ENCODE measurements around the gene INO80E.
"Not testable (repeated sequence)": the region's sequence is repeated elsewhere in the genome, so short reads cannot be mapped to it uniquely, and the experiment has no call there.

The INO80E gene, protein sequence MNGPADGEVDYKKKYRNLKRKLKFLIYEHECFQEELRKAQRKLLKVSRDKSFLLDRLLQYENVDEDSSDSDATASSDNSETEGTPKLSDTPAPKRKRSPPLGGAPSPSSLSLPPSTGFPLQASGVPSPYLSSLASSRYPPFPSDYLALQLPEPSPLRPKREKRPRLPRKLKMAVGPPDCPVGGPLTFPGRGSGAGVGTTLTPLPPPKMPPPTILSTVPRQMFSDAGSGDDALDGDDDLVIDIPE

DNA sequence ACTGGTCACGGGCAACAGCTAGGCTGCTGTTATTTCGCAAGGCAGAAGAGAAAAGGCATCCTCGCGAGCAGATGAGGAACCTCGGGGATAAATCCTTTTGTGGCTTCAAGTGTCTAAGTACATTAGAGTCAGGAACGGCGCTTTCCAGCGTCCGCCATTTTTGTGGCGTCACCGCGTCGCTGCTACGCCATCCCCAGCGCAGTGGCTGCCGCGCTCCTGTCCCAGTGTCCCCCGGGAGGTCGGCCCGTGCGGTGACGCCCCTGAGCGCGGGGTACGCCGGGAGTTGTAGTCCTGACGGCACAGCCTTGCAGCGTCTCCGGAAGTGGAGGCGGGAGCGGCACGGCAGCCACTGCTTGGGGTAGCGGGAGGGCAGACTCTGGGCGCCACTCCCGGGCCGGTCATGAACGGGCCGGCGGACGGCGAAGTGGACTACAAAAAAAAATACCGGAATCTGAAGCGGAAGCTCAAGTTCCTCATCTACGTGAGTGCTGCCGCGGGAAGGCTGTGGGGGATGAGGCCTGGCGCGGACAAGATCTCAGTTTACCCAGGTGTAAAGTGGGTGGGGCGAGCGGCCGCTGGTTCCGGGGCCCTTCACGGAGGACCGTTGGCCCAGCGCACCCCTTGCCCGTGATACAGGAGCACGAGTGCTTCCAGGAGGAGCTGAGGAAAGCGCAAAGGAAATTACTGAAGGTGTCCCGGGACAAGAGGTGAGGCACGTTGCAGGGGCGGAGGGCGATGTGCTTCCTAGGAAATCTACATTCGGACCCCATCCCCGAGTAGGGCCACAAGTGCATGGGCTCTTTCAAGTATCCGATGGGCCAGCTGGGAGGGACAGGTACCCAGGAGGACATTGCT, at the start of gene INO80E:
Gene INO80E (plus strand): TSS at position 331 of the 855 bp plus-strand sequence. CDS start 70 bp downstream, at position 401.
- peak; percentile 96 for DNase-seq

DNA sequence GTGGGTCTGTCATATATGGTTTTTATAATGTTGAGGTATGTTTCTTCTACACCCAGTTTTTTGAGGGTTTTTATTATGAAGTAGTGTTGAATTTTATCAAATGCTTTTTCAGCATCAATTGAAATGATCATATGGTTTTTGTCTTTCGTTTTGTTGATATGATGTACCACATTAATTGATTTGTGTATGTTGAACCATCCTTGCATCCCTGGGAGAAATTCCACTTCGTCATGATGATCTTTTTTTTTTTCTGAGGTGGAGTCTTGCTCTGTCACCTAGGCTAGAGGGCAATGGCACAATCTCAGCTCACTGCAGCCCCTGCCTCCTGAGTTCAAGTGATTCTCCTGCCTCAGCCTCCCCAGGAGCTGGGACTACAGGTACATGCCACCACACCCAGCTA, 48.1 kb upstream of the INO80E start:
- DNase-seq, result no peak

DNA sequence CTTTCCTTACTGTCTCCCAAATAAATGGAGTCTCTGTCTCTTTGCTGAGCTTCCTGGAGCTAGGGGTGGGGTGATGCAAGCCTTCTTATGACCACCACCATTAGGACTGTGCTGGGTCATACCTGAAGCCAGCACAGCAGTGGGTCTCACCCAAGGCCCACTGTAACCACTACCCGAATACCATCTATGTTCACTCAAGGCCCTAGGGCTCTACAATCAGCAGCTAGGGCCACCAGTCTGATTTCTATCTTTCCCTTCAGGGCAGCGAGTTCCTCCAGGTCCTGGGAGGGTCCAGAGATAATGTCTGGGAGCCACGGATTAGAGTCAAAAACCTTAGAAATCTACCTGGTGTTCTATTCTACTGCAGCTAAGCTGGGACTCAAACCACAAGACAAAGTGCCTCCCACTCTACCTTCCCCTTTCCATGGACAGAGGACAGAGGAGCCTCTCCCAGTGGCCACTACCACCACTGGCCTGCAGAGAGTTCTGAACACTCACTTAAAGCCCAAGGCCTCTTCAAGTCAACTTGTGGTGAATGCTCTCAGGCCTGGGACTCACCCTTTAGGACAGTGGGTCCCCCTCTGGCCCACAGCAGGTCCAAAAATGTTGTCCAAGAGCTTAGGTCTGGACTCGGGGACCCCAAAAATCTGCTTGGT, 45.1 kb upstream of the INO80E start:
- no peak for DNase-seq

DNA sequence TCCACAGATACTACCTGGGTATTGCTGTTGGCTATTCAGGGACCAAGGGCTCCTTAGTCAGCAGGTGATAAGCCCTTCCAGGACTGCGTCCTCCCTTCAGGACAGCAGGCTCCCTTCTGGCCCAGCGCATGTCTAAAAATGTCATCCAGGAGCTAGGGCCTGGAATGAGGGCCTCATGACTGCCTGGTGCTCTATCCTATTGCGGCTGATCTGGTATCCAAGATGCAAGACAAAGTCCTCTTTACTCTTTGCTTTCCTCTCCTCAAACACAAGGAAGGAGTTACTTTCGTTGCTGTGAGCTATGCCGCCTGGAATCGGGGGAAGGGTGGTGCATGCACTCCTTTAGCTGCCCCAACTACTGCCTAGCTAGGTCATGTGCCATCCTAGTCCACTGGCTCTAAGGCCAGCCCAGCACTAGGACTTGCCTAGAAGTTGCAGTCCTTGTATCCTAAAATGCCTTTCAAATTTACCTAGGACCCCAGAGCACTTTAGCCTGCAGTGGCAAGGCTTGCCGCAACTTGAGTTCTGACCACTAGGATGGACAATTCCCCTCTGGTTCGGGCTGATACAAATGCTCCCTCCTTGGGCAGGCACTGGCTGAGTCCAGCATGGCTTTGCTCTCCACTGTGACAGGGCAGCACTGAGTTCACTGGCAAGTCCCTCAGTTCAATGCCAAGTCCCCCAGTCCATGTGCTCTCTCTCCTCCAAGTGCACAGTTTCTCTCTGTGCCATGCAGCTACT, 44.2 kb upstream of the INO80E start:
- no peak for DNase-seq

DNA sequence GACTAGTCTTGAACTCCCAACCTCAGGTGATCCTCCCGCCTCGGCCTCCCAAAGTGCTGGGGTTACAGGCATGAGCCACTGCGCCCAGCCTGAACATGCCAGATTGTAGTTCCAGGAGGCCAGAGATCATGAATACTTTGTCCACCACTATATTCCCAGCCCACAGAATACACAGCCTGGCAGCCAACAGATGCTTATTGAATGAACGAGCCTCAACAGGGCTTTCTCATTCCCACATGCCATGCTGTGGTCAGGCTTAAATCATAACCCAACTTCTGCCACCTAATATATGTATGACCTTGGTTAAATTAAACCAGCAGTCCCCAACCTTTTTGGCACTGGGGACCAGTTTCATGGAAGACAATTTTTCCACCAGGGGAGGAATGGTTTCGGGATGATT, 37.3 kb upstream of the INO80E start:
- no peak for DNase-seq

DNA sequence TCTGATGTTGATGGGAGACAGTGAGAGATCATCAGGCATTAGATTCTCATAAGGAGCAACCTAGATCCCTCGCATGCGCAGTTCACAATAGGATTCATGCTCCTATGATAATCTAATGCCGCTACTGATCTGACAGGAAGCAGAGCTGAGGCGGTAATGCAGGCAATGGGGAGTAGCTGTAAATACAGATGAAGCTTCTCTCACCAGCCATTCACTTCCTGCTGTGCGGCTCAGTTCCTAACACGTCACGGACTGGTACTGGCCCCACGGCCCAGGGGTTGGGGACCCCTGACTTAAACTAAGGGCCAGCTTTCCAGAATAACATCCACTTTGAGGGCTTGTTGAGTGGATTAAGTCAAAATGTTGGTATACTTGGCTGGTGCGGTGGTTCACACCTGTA, 36.7 kb upstream of the INO80E start:
- no peak for DNase-seq

DNA sequence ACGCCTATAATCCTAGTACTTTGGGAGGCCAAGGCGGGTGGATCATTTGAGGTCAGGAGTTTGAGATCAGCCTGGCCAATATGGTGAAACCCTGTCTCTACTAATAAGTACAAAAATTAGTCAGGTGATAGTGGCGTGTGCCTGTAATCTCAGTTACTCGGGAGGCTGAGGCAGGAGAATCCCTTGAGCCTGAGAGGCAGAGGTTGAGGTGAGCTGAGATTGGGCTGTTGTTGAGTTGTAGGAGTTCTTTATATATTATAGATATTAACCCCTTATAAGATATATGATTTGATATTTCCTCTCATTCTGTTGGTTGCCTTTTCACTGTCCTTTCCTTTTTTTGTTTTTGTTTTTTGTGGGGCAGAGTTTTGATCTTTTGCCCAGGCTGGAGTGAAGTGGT, 36.2 kb upstream of the INO80E start:
- DNase-seq, result not testable (repeated sequence)

DNA sequence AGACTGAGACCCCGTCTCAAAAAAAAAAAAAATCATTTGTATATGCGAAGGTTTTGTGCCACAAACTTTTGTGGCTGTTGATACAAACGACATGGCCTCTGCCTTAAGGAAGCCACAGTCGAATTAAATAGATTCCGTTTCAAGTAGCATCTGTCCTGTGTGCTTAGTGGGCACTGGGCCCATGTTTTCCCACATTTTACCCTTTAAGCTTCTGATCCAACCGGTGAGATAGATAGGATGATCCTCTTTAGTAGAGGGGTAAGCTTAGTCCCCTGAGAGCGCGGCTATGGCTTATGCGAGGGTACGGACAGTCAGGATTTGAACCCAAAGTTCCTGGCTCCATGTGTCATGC, 34.9 kb upstream of the INO80E start:
- no peak for DNase-seq

DNA sequence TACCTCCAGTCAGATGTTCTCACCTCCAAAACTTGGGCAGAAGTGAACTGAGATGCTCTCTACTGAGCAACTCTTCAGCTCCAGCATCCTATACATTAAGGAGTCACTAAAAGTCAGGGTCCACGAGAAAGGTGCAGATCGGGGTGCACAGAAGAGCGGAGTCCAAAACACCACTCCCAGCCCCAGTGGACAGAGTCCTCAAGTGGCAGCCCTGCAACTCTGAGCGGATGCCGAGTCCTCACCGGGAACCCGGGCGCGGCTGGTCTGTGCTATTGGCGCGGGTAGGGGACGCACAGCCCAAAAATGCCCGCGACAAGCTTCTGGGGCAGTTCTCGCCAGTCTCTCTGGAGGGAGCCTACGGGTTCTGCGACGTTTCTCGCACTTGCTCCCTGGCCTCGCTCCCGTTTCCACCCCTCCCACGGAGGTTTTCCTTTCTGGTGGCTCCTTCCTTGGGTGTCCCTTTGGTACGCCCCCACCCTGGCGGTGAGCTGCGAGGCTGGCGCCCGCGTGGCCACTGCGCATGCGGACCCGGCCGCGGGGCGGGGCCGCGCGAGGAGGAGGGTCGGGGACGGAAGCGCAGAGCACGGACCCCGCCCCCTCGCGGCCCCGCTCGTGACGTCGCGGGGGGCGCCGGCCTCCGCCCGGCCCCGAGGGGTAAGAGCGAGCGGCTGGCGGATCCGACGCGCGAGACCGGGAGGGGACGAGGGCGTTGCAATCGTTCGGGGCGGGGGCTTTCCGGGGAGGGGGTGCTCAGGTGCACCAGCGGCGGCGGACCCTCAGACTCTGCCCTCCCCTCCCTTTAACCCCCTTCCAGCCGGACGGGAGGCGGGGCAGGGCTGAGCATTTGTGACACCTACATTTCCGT, 34.3 kb upstream of the INO80E start, which contains the start of gene TMEM219:
Gene TMEM219 (plus strand): TSS at position 601 of the 865 bp plus-strand sequence. CDS start 1,065 bp downstream, outside the sequence.
- peak; percentile 85 for DNase-seq

DNA sequence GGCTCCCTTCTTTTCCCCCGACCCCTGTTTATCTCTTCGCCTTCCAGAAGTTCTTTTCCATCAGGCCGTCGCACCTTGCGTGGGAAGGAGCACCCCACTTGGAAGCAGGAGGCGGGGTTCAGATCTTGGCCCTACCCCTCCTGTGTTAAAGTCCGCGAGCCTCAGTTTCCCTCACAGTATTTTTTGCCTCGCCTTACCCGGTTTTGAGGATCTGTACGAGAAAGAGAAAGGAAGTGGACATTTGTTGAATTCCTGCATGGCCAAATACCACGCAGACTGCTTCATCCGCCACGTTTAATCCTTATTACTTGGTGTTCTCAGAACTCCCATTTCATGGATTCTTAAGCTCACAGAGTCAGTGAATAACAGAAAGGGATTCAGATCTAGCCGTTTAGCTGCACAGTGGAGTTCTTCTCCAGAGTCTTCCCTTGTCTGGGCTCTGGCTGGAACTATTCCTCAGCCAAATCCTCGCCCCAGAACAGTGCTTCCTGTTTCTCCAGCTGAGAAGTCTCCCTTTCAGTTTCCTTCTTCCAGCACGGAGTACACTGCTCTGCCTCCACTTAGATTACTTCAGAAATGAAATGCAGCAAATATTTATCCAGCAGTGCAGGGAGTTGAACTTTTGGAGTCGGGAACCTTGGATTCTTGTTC, 33.6 kb upstream of the INO80E start:
- no peak for DNase-seq

DNA sequence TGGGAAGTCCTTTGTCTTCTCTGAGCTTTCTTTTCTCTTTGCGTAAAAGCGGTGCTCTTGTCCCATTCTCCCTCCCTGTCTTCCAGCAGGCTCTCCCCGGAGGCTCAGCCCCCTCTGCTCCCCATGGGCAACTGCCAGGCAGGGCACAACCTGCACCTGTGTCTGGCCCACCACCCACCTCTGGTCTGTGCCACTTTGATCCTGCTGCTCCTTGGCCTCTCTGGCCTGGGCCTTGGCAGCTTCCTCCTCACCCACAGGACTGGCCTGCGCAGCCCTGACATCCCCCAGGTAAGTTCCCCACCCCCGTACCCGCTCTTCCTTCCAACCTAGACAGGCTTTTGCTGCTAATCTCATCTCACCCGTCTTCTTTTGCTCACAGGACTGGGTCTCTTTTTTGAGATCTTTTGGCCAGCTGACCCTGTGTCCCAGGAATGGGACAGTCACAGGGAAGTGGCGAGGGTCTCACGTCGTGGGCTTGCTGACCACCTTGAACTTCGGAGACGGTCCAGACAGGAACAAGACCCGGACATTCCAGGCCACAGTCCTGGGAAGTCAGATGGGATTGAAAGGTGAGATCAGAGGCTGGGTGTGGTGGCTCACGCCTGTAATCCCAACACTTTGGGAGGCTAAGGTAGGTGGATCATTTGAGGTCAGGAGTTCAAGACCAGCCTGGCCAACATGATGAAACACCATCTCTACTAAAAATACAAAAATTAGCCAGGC, 32.9 kb upstream of the INO80E start:
- no peak for DNase-seq

DNA sequence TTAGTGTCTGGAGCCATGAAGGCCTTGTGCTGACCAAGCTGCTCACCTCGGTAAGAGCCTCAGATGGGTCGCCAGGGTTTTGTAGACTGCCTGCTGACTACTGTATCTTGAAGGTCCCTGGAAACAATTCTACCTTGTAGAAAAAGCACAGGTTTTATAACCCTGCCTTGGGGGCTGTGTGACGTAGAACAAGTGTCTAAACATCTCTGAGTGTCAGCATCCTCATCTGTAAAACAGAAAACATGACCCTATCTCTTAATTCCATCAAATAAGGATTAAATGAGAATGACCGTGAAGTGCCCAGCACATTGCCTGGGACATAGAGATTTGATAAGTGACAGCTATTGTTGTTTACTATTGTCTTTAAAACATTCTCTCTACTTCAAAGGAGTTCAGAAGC, 27.8 kb upstream of the INO80E start:
- DNase-seq, result no peak

DNA sequence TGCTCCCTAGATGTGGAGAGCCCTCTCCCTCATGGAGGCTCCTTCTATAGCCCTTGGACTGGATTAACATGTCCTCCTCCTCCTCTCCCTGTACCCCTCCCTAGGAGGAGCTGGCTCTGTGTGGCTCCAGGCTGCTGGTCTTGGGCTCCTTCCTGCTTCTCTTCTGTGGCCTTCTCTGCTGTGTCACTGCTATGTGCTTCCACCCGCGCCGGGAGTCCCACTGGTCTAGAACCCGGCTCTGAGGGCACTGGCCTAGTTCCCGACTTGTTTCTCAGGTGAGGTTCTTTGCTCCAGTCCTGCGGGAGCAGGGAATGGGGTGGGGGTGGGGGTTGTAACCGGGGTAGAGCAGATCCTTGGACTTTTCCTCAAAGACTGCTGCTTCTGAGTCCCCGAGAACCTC, 24.7 kb upstream of the INO80E start:
- no peak for DNase-seq

DNA sequence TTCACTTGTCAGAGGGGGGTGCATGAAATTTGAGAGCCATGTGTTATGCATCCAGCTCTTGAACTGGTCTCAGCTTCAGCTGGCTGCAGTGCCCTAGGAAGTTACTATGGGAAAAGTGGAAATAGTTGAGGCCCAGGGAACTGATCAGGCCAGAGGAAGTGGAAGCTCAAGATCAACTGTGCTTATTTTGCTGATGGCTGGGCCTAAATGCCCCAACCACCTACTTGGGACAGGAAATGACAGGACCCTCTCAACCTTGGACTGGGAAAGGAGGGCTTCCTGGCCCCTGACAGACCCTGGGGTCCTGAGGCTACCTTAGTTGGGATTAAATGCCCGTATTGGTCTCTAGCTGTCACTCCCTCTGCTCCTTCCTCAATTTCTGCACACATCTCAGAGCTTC, 23.5 kb upstream of the INO80E start:
- DNase-seq, result no peak

DNA sequence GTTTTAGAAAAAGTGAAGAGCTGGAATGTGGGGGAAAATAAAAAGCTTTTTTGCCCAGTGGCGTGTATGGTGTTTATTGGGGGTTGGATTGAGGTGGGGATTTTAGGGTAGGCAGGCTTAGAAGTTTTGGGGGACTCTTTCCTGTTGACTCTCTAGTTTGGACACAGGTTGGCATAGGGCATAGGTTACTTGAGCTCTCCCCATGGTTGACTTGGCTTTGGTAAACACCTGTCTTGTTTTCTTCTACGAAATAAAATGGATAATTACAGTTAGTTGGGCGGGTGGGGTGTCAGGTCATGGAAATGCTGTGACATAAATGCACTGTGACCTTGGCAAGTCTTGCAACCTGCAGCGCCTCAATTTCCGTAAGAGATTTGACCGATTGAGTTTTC, 23.1 kb upstream of the INO80E start:
- DNase-seq, result no peak

DNA sequence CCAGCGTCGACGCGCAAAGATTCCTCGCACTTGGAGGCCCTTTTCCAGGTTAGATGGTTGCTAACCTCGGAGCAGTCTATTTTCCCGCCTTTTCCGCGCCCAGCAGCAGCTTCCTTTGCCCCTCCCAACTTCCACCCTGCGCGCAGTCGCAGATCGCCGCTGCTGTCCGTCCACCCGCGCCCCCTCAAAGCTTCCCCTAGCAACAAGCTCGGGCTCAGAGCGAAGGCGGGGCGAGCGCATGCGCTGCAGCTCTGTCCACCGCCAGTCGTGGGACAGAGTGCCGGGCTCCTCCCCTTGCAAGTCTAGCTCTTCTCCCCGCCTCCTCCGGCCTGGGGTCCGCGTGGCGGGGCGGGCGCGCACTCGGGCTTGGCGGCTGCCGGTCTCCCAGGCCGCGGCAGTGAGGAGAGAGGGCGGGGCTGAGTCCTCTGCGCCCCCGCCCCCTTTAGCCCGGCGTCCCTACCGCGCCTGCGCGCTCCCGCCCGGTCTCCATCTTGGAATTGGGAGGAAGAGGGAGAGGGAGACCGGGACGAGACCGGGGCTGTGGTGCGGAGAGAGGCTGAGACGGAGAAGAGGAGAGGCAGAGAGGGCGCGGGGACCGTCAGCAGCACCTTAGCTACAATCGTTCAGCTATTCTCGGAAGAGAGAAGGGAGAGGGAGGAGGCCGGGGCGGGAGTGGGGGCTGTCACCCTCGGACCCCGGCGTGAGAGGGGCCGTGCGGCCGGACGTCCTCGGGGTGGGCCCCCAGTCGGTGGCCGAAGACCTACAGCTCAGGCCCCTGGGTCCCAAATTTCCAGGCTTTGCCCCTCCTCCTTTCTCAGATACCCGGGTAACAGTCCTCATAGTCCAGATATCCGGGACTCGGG, 22.4 kb upstream of the INO80E start, which contains the start of gene TAOK2:
Gene TAOK2 (plus strand): TSS at position 485 of the 863 bp plus-strand sequence. CDS start 3,905 bp downstream, outside the sequence.
- peak; percentile 99 for DNase-seq

DNA sequence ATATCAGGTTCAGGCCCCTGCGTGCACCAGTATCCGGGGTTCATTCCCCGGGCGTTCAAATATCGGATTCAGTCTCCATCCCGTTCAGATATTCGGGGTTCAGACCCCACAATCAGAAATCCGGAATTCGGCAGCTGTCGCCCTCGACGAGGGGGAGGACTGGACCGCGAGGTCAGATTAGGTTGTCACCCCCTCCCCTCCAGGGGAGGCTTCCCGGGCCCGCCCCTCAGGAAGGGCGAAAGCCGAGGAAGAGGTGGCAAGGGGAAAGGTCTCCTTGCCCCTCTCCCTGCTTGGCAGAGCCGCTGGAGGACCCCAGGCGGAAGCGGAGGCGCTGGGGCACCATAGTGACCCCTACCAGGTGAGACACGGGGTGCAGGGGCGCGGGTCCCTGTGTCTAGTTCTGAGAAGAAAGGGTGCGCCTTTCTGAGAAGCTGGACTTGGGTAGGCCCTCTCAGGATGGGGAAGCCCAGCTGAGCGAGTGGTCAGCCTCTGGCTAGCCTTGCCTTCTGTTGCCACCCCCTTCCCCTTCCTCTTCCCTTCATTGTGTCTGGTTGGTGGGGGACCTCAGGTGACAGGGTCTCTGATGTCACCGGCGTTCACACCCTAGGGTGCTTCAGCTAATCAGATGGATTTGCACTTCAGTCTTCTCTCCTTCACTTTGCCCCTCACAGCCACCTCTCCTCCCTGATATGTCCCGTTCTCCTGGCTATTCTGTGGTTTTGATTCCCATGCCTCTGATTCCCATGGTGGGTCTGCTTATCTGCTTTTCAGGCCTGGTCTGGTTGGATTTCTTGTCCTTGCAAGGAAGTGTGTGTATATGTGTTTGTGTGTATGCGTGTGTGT, 21.5 kb upstream of the INO80E start:
- DNase-seq, result no peak

DNA sequence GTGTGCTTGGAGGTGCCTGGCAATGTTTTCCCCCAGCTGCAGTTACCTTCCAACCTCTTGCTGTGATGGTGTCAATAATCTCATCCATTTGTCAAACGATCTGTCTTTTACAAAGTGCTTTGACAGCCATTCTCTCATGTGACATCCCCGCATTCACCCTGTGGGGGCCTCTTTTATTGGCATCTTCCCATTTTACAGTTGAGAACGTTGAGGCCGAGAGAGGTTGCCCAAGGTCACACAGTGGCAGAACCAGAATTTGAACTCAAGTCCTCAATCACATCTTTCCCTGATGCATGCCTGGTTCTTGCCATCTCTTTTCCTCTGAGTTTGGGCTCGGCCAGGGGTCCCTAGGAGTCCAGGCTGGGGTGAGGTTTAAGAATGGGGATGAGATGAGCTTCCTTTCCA, 20.9 kb upstream of the INO80E start:
- no peak for DNase-seq

Data from NCI-H2227 treated with DMSO at 0.1 percent for 48 hours (cell line).